Measurements from ENCODE around the gene FHAD1. TPM values are rescaled to one million over a fixed set of nuclear protein-coding genes. Genes with fewer than 3 reads are reported as not detected.

Gene FHAD1
- 1 to 10 TPM in 1 of 9 donors, under 1 TPM in 5, not detected in 3; 0.07 to 1.1 (median 0.18) TPM for total RNA-seq
- polyA plus RNA-seq: under 1 TPM in 1 of 2 donors, not detected in 1; 0.06 TPM
- long read RNA-seq, donor 1, partial matches to known transcripts: 0 of 1 reads
- long read RNA-seq, donor 1, other reads (novel, unspliced or antisense): 1 of 1 reads
- long read RNA-seq, donor 2: 0 reads
- long read RNA-seq, donor 3: 0 reads

- Histone ChIP-seq H3K9me3 (no peaks in the 10 kb centered on the region), H3K4me1 (peaks cover 0 to 26% (median 4%) of the 10 kb centered on the region in 12 donors), H3K36me3 (no peaks in the 10 kb centered on the region), H3K27me3 (peaks cover 0 to 38% (median 11%) of the 10 kb centered on the region in 9 donors), H3K4me3 (peak within 1 kb of the TSS in 11 of 12 donors; percentile 18 to 60 (median 41)), H3K27ac (peak within 1 kb of the TSS in 1 of 12 donors; percentile 61)
- ATAC-seq (peak in 3 of 4 donors; percentile 37 to 82 (median 77)), DNase-seq (peak in 3 of 5 donors; percentile 24 to 68 (median 65))
- intact Hi-C loops (cut with DNase I): no loop called here
- 6 to 9% (median 7%) methylated on average over 36 to 55 of the region's 55 CpGs for WGBS, 4 donors
- TF ChIP-seq CTCF (IDR thresholded peaks at IDR 0.05): no peak
- TF ChIP-seq POLR2A (IDR thresholded peaks at IDR 0.05): no peak
These were observed at the start of gene FHAD1 for GRCh38 chr1:15246960-15247614. FHAD1 (plus strand) TSS chr1:15247223; CDS start chr1:15251785, 4,562 bp downstream.

- no peak overlapping the region for H3K4me3 ChIP-seq
- no peak for DNase-seq
- WGBS, 4 donors: 86 to 89% (median 87%) methylated on average over 12 of the region's 12 CpGs
- no peak overlapping the region for H3K27ac ChIP-seq
- H3K4me1 ChIP-seq: peaks cover 0 to 5% (median 0%) of the 10 kb centered on the region in 12 donors
- intact Hi-C loops (cut with DNase I): no loop called here
- no peak for ATAC-seq
- no peak for TF ChIP-seq CTCF (IDR thresholded peaks at IDR 0.05)
- no peak for TF ChIP-seq POLR2A (IDR thresholded peaks at IDR 0.05)
- no peaks in the 10 kb centered on the region for H3K9me3 ChIP-seq
- H3K27me3 ChIP-seq: no peaks in the 10 kb centered on the region
- H3K36me3 ChIP-seq: no peaks in the 10 kb centered on the region
These were observed 49.2 kb upstream of the FHAD1 start for GRCh38 chr1:15197591-15198447.

- 85 to 89% (median 87%) methylated on average over 8 of the region's 8 CpGs for WGBS, 4 donors
- no peak for DNase-seq
- H3K9me3 ChIP-seq: no peaks in the 10 kb centered on the region
- H3K27ac ChIP-seq: no peak overlapping the region
- H3K36me3 ChIP-seq: no peaks in the 10 kb centered on the region
- no peaks in the 10 kb centered on the region for H3K27me3 ChIP-seq
- intact Hi-C loops (cut with DNase I): no loop called here
- no peak overlapping the region for H3K4me3 ChIP-seq
- TF ChIP-seq CTCF (IDR thresholded peaks at IDR 0.05) (no peak), POLR2A (IDR thresholded peaks at IDR 0.05) (no peak)
- H3K4me1 ChIP-seq: peaks cover 0 to 5% (median 0%) of the 10 kb centered on the region in 12 donors
- ATAC-seq: no peak
These were observed 48.3 kb upstream of the FHAD1 start for GRCh38 chr1:15198684-15199083.

- intact Hi-C loops (cut with DNase I): no loop called here
- TF ChIP-seq POLR2A (IDR thresholded peaks at IDR 0.05) (no peak), CTCF (IDR thresholded peaks at IDR 0.05) (no peak)
- Histone ChIP-seq H3K9me3 (no peaks in the 10 kb centered on the region), H3K4me1 (peaks cover 0 to 5% (median 0%) of the 10 kb centered on the region in 12 donors), H3K4me3 (no peak overlapping the region), H3K27ac (peak overlapping the region in 5 of 12 donors; percentile 27 to 72 (median 36)), H3K27me3 (no peaks in the 10 kb centered on the region), H3K36me3 (no peaks in the 10 kb centered on the region)
- DNase-seq (no peak), ATAC-seq (no peak)
- WGBS, 4 donors: 67 to 79% (median 69%) methylated on average over 4 of the region's 4 CpGs
These were observed 45.8 kb upstream of the FHAD1 start for GRCh38 chr1:15201221-15201620.
